GM12801 (cell line): ENCODE data around the gene DAPK1.

Experiments used
- TF ChIP-seq, protein P1 (sequence below): IDR thresholded peaks from one replicate; pipeline ENCODE4 v1.5.1; 2011; ENCODE audit warnings: control low read depth; ENCODE audit not compliant: insufficient read length; ENCODE audit errors: extremely low read depth

DAPK1 gene

GRCh38 chr9:87597710-87598443 lies 100.2 kb downstream of the DAPK1 start:
- TF ChIP-seq, protein P1, sequence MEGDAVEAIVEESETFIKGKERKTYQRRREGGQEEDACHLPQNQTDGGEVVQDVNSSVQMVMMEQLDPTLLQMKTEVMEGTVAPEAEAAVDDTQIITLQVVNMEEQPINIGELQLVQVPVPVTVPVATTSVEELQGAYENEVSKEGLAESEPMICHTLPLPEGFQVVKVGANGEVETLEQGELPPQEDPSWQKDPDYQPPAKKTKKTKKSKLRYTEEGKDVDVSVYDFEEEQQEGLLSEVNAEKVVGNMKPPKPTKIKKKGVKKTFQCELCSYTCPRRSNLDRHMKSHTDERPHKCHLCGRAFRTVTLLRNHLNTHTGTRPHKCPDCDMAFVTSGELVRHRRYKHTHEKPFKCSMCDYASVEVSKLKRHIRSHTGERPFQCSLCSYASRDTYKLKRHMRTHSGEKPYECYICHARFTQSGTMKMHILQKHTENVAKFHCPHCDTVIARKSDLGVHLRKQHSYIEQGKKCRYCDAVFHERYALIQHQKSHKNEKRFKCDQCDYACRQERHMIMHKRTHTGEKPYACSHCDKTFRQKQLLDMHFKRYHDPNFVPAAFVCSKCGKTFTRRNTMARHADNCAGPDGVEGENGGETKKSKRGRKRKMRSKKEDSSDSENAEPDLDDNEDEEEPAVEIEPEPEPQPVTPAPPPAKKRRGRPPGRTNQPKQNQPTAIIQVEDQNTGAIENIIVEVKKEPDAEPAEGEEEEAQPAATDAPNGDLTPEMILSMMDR, result no peak

GRCh38 chr9:87599901-87600610 lies 102.4 kb downstream of the DAPK1 start:
- TF ChIP-seq, protein P1, result no peak

DNA sequence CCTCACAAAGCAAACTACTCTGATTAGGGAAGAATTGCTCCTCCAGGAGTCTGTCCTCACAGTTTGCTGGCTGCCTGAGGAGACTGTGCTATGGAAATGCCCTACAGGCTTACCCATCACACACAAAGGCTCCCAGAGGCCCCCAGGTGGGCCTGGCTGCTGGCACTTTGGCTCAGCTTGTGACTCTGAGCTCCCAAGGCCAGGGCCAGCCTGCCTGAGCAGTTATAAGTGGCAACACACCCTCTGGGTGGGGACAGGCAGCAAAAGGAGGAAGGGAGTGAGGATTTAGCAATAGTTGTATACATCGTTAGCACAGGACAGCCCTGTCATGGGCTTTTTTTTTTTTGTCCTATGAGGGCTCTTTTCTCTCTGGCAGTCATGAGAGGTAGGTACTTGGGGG lies 103.5 kb downstream of the DAPK1 start:
- TF ChIP-seq, protein P1, result no peak

- TF ChIP-seq, protein P1, result no peak
These were observed 103.9 kb downstream of the DAPK1 start for GRCh38 chr9:87601595-87601994.

- TF ChIP-seq, protein P1, result no peak
These were observed 105.4 kb downstream of the DAPK1 start for GRCh38 chr9:87602933-87603643.

DNA sequence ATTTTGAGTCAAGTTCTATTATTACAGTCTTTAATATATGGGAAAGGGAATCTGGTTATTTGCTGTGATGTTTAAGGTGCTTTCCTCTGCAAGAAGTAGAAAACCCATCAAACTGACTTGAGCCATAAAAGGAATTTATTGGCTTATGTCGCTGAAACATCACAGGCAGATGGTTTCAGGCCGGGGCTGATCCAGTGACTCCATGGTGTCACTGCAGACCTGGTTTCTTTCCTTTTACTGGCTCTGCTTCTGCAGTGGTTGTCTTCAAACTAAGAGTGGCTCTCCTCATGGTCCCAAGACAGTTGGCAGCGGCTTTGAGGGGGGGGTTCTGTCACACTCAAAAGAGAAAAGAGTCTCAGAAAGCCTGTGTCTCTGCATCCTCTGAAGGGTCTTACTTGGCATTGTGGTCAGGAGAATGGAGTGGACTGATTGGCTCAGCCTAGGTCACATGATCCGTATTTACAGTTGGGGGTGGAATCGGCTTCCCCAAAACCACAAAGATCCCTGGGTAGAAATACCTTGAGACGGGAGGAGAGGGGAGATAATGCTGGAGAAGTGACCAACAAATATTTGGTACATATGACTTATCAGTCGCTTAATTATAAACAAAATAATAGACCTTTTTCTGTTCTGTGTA lies 106.3 kb downstream of the DAPK1 start:
- TF ChIP-seq, protein P1, result no peak
